Osteocyte (in vitro differentiated cells): ENCODE data around the gene RTEL1. TPM values are rescaled to one million over a fixed set of nuclear protein-coding genes. Genes with fewer than 3 reads are reported as not detected.
A peak's percentile ranks its signal among the peaks of the same experiment; 100 is the strongest.

ENCODE experiments used
- DNase-seq: peaks from one replicate; pipeline ENCODE4 v3.0.0; 2021; ENCODE audit warnings: mixed read lengths; ENCODE audit not compliant: unreplicated experiment; ENCODE audit errors: extremely low spot score
- H3K27ac Mint-ChIP-seq: one replicate; pipeline ENCODE4 v1.8.0; 2021; ENCODE audit warnings: mild to moderate bottlenecking, mixed read lengths; ENCODE audit not compliant: unreplicated experiment
- H3K27me3 Mint-ChIP-seq: one replicate; pipeline ENCODE4 v1.8.0; 2021; ENCODE audit warnings: mixed read lengths; ENCODE audit not compliant: unreplicated experiment
- H3K36me3 Mint-ChIP-seq: one replicate; pipeline ENCODE4 v1.8.0; 2021; ENCODE audit warnings: mixed read lengths; ENCODE audit not compliant: unreplicated experiment
- H3K4me1 Mint-ChIP-seq: one replicate; pipeline ENCODE4 v1.8.0; 2021; ENCODE audit warnings: mixed read lengths; ENCODE audit not compliant: unreplicated experiment
- H3K4me3 Mint-ChIP-seq: one replicate; pipeline ENCODE4 v1.8.0; 2021; ENCODE audit warnings: mild to moderate bottlenecking, moderate library complexity, mixed read lengths; ENCODE audit not compliant: unreplicated experiment
- H3K9me3 Mint-ChIP-seq: one replicate; pipeline ENCODE4 v1.8.0; 2021; ENCODE audit warnings: mixed read lengths; ENCODE audit not compliant: unreplicated experiment
- CTCF ChIP-seq: fragments of 200-600 bp; sonication (generic); IDR thresholded peaks from 2 replicates; pipeline ENCODE4 v1.5.0; 2021; ENCODE audit warnings: antibody characterized with exemption, mild to moderate bottlenecking, moderate library complexity
- total RNA-seq: library from RNA; stranded (reverse); gene quantifications from 2 replicates; pipeline ENCODE4 v1.2.1, GENCODE V29; 2021

Gene RTEL1
- total RNA-seq, 1 donor from 2014 or later = 34.1 TPM

- no peak for TF ChIP-seq CTCF
- no peaks in the 10 kb centered on the region for H3K9me3 Mint-ChIP-seq
- H3K27ac Mint-ChIP-seq = peak overlapping the region; percentile 89
- peaks cover 25% of the 10 kb centered on the region for H3K4me1 Mint-ChIP-seq
- DNase-seq = no peak
- no peaks in the 10 kb centered on the region for H3K27me3 Mint-ChIP-seq
- H3K4me3 Mint-ChIP-seq = peak overlapping the region; percentile 62
- H3K36me3 Mint-ChIP-seq = no peaks in the 10 kb centered on the region
Measured at GRCh38 chr20:63625771-63626423, 32.2 kb upstream of the RTEL1 start.

GRCh38 chr20:63626424-63627128 lies 31.5 kb upstream of the RTEL1 start, which contains the start of gene GMEB2:
TSS of gene GMEB2 (minus strand) at chr20:63627101. CDS start at chr20:63619397, 7,704 bp downstream.
- peak within 1 kb of the TSS; percentile 76 for H3K4me3 Mint-ChIP-seq
- peak; percentile 98 for DNase-seq
- no peaks in the 10 kb centered on the region for H3K36me3 Mint-ChIP-seq
- H3K9me3 Mint-ChIP-seq = no peaks in the 10 kb centered on the region
- H3K27me3 Mint-ChIP-seq = no peaks in the 10 kb centered on the region
- H3K4me1 Mint-ChIP-seq = peaks cover 25% of the 10 kb centered on the region
- TF ChIP-seq CTCF = no peak
- peak within 1 kb of the TSS; percentile 89 for H3K27ac Mint-ChIP-seq

- no peak for DNase-seq
- Mint-ChIP-seq H3K9me3 (no peaks in the 10 kb centered on the region), H3K4me1 (peaks cover 23% of the 10 kb centered on the region), H3K4me3 (peak overlapping the region; percentile 76), H3K27ac (no peak overlapping the region), H3K36me3 (no peaks in the 10 kb centered on the region), H3K27me3 (no peaks in the 10 kb centered on the region)
- no peak for TF ChIP-seq CTCF
Measured at GRCh38 chr20:63627129-63627750, 30.9 kb upstream of the RTEL1 start.

- DNase-seq = no peak
- no peak for TF ChIP-seq CTCF
- Mint-ChIP-seq H3K4me1 (peaks cover 18% of the 10 kb centered on the region), H3K36me3 (no peaks in the 10 kb centered on the region), H3K27ac (peak overlapping the region; percentile 66), H3K27me3 (no peaks in the 10 kb centered on the region), H3K4me3 (peak overlapping the region; percentile 76), H3K9me3 (no peaks in the 10 kb centered on the region)
Measured at GRCh38 chr20:63627751-63628245, 30.3 kb upstream of the RTEL1 start.
